Duodenal mucosa (tissue), 2 donors: ENCODE data around the gene ARHGAP27.

ENCODE experiments used
- H3K27ac ChIP-seq: one replicate; pipeline ENCODE4 v1.7.0; 2013; ENCODE audit warnings: low read depth, low read length
- H3K27me3 ChIP-seq, 2 donors: one replicate each; pipeline ENCODE4 v1.7.0; 2013; ENCODE audit warnings: low read length in 2 of 2, control low read depth in 1 of 2; ENCODE audit not compliant: insufficient read depth in 2 of 2, control insufficient read depth in 1 of 2
- H3K36me3 ChIP-seq, 2 donors: one replicate each; pipeline ENCODE4 v1.7.0; 2013; ENCODE audit warnings: low read length in 2 of 2, control low read depth in 1 of 2; ENCODE audit not compliant: insufficient read depth in 2 of 2, control insufficient read depth in 1 of 2
- H3K4me1 ChIP-seq, 2 donors: one replicate each; pipeline ENCODE4 v1.7.0; 2013; ENCODE audit warnings: low read length in 2 of 2, control low read depth in 1 of 2; ENCODE audit not compliant: insufficient read depth in 2 of 2, control insufficient read depth in 1 of 2
- H3K4me3 ChIP-seq, 2 donors: one replicate each; pipeline ENCODE4 v1.7.0; 2013; ENCODE audit warnings: low read length in 2 of 2, low read depth in 1 of 2
- H3K9ac ChIP-seq, 2 donors: one replicate each; pipeline ENCODE4 v1.7.0; 2013; ENCODE audit warnings: low read length in 2 of 2, low read depth in 1 of 2
- H3K9me3 ChIP-seq, 2 donors: one replicate each; pipeline ENCODE4 v1.7.0; 2013; ENCODE audit warnings: low read length in 2 of 2, control low read depth in 1 of 2; ENCODE audit not compliant: control insufficient read depth in 1 of 2

The ARHGAP27 gene

DNA sequence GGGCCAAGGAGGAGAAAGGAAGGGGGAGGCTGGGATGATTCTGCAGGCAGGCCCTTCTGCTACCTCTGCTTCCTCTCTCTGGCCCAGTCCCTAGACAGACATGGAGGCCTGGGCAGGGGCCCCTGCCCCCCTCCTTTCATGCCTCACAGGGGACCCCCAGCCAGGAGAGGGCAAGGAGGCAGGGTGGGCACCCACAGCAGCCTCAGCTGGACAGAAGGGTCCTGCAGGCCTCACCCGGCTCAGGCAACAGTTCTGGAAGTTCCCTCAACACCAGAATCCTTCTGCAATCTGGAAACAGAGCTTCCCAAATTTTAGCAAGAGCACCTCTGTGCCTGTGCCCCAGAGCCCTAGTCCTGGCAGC, 8.7 kb downstream of the ARHGAP27 start:
- no peaks in the 10 kb centered on the region for H3K9me3 ChIP-seq
- H3K36me3 ChIP-seq = peaks cover 0 to 3% of the 10 kb centered on the region in 2 donors
- peaks cover 16 to 25% of the 10 kb centered on the region in 2 donors for H3K4me1 ChIP-seq
- H3K4me3 ChIP-seq = peak overlapping the region; percentile 78
- peak overlapping the region; percentile 85 to 94 for H3K9ac ChIP-seq
- H3K27me3 ChIP-seq = no peaks in the 10 kb centered on the region
- peak overlapping the region; percentile 55 for H3K27ac ChIP-seq

DNA sequence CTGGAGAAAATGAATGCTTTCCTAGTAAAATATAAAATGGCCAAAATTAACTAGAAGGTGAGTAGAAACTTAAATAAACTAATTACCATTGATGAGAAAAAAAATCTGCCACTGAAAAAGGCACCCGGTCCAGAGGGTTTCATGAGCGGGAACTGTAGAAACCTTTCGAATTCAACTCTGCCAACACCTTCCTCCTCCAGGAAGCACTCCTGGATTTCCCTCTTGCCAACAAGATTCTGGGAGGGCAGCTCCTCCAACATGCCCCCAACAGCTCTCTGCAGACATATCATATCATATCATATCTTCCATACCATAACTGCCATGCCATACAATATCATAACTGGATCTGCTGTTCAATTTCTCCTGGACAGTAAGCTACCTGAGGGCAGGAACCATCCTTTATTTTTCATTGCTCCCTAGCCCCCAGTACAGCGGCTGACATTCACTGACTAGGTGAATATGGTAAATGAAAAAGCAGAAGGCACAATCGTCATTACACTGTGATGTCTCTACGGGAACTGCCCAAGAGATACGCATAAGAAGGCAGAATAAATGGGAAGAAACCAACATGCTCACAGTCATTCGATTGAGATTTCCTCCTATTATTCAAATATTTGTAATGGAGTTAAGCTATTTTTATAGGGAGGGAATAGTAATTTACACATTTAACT, 9.2 kb downstream of the ARHGAP27 start:
- H3K4me3 ChIP-seq = peak overlapping the region; percentile 78
- H3K9me3 ChIP-seq = no peaks in the 10 kb centered on the region
- H3K36me3 ChIP-seq = peaks cover 0 to 3% of the 10 kb centered on the region in 2 donors
- peaks cover 16 to 24% of the 10 kb centered on the region in 2 donors for H3K4me1 ChIP-seq
- H3K27me3 ChIP-seq = no peaks in the 10 kb centered on the region
- peak overlapping the region; percentile 85 to 94 for H3K9ac ChIP-seq
- no peak overlapping the region for H3K27ac ChIP-seq

DNA sequence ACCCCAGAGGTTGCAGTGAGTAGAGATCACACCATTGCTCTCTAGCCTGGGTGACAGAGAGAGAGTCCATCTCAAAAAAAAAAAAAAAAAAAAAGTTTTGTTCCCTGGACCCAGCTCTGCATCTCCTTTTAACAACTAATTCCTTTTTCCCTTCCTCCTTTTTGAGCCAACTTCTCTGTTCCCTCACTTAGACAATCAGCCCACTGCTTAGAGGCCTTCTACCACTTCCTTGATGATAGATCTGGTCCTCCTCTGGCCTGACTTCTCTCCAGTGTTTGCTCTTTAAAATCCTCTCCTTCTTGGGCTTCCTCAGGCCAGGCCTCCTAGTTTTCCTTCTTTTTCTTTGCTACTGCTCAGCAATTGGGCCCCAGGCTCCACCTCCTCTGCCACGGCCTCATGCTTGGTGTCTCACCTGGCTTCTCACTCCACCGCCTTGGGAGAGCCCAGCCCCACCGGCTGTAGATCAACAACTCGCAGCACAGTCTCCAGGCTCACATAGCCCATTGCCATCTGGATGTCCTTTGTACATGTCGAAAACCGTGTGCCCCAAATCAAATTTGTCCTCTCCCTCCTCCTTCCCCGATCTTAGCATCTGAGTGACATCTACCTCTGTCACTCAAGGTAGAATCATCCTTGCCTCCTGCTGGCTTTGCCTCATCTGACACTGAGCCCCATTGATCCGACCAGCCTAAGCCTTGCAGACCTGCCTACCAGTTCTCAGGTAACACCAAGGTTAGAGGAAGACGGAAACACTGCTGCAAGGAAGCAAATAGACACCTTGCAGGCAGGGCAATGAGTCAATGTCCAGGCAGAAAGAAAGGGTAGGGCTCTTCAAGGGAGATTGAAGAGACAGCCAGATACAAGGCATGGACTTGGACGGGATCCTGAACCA, 17.4 kb downstream of the ARHGAP27 start:
- peak overlapping the region; percentile 74 for H3K27ac ChIP-seq
- no peaks in the 10 kb centered on the region for H3K27me3 ChIP-seq
- no peaks in the 10 kb centered on the region for H3K9me3 ChIP-seq
- peaks cover 53 to 57% of the 10 kb centered on the region in 2 donors for H3K4me1 ChIP-seq
- peak overlapping the region in 1 of 2 donors; percentile 64 for H3K9ac ChIP-seq
- peak overlapping the region in 1 of 2 donors; percentile 8 for H3K4me3 ChIP-seq
- peaks cover 0 to 3% of the 10 kb centered on the region in 2 donors for H3K36me3 ChIP-seq

DNA sequence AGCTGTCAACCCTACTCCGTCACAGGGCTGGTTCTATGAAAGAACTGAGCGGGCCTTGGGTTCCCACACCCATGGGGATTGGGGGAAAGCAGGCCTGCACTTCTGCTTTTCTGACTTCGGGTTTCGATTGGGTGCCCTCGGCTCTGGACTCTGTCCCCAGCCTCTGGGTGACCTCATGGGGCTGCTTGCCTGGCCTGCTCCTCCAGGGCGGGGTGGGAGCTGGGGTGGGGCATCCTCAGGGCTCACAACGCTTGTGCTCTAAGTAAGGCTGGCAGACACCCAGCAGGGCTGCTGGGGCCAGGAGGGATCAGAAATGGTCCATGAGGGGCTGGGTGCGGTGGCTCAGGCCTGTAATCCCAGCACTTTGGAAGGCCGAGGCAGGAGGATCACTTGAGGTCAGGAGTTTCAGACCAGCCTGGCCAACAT, 19.2 kb downstream of the ARHGAP27 start:
- no peaks in the 10 kb centered on the region for H3K9me3 ChIP-seq
- no peaks in the 10 kb centered on the region for H3K27me3 ChIP-seq
- H3K4me1 ChIP-seq = peaks cover 62 to 67% of the 10 kb centered on the region in 2 donors
- peak overlapping the region; percentile 68 for H3K27ac ChIP-seq
- peak overlapping the region in 1 of 2 donors; percentile 44 for H3K9ac ChIP-seq
- no peaks in the 10 kb centered on the region for H3K36me3 ChIP-seq
- peak overlapping the region in 1 of 2 donors; percentile 10 for H3K4me3 ChIP-seq

DNA sequence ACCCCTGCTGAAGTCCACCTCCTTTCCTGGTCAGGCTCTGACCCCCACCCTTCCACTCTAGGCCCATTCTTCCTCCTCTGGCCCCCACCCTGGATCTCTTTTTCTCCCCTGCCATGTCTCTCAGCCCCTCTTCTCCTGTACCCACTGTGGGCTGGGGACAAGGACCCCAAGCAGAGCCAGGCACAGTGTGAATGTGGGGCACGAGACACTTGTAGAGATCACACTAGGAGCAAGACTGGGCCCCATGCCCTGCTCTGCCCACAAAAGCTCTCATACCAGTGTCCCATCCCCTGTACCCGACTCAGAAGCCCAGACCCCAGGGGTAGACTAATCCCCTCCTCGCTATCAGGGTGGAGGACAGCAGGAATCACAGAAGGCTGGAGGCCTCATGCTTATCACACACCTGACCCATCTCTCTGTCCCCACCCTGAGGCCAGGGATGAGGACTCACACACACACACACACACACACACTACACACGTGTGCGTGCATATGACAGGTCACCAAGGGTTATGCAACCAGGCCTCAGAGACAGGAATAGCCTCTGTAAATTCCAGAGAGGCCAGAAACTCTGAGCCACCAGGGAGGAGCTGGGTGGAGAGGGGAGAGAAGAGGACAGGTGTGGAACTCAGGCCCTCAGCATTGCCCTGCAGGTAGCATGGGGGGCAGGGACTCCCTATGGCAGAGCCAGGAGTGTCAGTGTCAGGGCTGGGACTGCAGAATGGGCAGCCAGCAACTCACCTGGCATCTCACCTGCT, 21.1 kb downstream of the ARHGAP27 start:
- Histone ChIP-seq H3K4me1 (peaks cover 78 to 85% of the 10 kb centered on the region in 2 donors), H3K9ac (peak overlapping the region; percentile 46 to 52), H3K4me3 (peak overlapping the region in 1 of 2 donors; percentile 15), H3K36me3 (no peaks in the 10 kb centered on the region), H3K9me3 (no peaks in the 10 kb centered on the region), H3K27me3 (no peaks in the 10 kb centered on the region), H3K27ac (peak overlapping the region; percentile 49)

DNA sequence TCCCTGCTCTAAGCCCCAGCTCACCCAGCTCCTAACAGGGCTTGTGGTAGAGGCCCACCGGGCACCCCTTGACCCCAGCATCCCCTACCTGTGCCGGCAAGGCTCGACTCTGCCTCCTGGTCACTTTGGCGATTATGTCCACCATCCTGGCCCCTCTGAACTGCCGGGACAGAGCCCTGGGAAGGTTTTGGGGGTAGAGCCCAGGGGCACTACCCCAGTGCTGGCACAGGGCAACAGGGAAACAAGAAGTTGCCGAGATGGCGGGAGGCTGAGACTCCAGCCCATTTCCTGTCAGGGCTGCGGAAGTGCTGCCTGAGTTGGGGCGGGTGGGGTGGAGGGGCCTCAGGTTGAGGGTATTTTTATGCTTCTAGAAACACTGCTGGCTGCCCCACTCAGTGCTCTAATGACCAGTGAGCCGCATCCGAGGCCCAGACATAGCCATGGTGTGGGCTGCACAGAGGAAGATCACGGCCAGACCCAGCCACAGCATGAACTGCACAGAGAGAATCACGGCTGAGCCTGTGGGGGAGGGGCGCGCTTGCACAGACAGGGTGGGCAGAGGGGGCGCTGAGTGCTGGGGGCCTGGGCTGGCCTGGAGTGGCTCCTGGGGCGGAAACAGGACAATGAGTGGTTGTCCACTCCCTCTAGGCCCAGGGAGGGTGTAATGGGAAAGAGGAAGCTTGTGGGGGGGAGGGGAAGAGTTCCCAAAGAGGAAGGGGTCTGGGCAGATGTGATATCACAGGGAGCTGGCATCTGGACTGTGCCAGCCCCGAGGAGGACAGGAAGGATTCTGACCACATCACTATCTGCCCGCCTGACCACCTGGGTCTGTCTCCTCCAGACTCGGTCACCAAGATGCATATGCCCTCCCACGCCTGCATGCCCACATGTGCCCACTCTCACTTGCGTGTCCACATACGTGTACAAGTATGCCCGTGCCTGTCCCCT, 22.3 kb downstream of the ARHGAP27 start:
- H3K9me3 ChIP-seq = no peaks in the 10 kb centered on the region
- peak overlapping the region; percentile 66 to 73 for H3K4me3 ChIP-seq
- no peaks in the 10 kb centered on the region for H3K27me3 ChIP-seq
- peak overlapping the region; percentile 57 to 70 for H3K9ac ChIP-seq
- peak overlapping the region; percentile 61 for H3K27ac ChIP-seq
- peaks cover 76 to 91% of the 10 kb centered on the region in 2 donors for H3K4me1 ChIP-seq
- peaks cover 0 to 4% of the 10 kb centered on the region in 2 donors for H3K36me3 ChIP-seq

DNA sequence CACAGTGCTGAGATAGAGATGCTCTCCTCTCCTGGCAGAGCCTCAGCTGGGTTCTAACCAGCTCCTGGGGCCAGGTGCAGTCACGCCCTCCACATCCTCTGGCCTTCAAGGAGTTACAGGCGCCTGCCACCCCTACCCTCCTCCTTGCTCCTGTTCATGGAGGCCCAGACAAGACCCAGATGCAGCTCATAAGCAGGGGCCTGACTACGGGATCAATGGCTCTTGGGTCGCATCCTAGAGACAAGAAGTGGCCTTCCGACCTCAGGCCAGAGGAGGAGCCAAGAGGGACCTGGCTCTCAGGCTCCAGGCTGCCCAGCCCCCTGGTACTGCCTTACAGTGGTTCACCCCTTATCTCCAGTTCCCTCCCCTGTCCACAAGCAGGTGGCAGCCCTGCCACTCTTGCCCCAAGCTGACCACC, 23.0 kb downstream of the ARHGAP27 start:
- Histone ChIP-seq H3K36me3 (peaks cover 2 to 6% of the 10 kb centered on the region in 2 donors), H3K4me3 (peak overlapping the region; percentile 66 to 73), H3K27me3 (no peaks in the 10 kb centered on the region), H3K9ac (peak overlapping the region; percentile 57 to 70), H3K9me3 (no peaks in the 10 kb centered on the region), H3K4me1 (peaks cover 75 to 88% of the 10 kb centered on the region in 2 donors), H3K27ac (peak overlapping the region; percentile 61)

DNA sequence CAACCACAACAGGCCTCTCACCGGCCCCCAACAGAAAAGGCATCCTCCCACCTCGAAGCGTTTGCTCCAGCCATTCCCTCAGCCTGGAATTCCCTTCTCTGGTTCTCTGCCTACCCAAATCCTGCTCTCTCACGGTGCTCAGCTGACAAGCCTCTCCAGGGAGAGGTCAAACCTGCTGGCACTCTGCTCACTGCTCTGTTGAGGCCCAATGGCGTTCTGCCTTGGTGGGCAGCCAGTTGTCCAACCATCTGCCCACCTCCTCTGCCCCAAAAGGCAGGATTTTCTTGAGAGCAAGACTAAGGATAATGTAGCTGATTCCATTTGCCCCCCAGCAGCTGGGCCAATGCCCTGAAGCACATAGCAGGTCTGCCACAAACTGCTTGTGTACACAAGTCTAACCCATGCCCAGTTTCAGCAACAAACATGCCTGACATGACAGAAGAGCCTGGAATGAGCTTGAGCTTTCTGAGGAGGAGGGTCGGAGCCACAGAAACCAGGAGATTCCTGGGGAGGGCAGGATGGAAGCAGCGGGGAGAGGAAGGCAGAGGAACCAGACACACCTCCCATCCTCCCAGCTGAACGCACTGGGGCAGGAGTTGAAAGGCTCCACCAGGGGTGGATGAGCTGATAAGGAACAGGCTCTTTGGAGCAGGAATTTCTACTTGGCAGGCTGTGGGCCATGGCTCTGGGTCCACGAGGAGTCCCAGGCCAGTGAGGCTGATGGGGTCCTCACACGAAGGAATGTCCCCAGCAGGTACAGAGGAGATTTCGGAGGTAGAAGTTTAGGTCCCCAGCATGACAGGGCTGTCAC, 23.9 kb downstream of the ARHGAP27 start:
- Histone ChIP-seq H3K4me3 (peak overlapping the region; percentile 66 to 73), H3K36me3 (peaks cover 10 to 15% of the 10 kb centered on the region in 2 donors), H3K27me3 (no peaks in the 10 kb centered on the region), H3K4me1 (peaks cover 75 to 86% of the 10 kb centered on the region in 2 donors), H3K9me3 (no peaks in the 10 kb centered on the region), H3K27ac (peak overlapping the region; percentile 45), H3K9ac (peak overlapping the region; percentile 57 to 60)
